Activated naive CD8-positive, alpha-beta T cell treated with anti-CD3 and anti-CD28 coated beads for 36 hours (primary cell): ENCODE data around the gene ST3GAL4. TPM values are rescaled to one million over a fixed set of nuclear protein-coding genes. Genes with fewer than 3 reads are reported as not detected.

Source experiments
- DNase-seq: peaks from one replicate; pipeline ENCODE4 v3.0.0; 2021
- H3K27ac Mint-ChIP-seq: one replicate; pipeline ENCODE4 v1.8.0; 2022; ENCODE audit warnings: mild to moderate bottlenecking, moderate library complexity, mixed read lengths
- H3K27me3 Mint-ChIP-seq: one replicate; pipeline ENCODE4 v1.8.0; 2022; ENCODE audit warnings: mild to moderate bottlenecking, mixed read lengths
- H3K36me3 Mint-ChIP-seq: one replicate; pipeline ENCODE4 v1.8.0; 2021; ENCODE audit warnings: mild to moderate bottlenecking, mixed read lengths
- H3K4me1 Mint-ChIP-seq: one replicate; pipeline ENCODE4 v1.8.0; 2021; ENCODE audit warnings: mixed read lengths
- H3K4me3 Mint-ChIP-seq: one replicate; pipeline ENCODE4 v1.8.0; 2022; ENCODE audit warnings: mild to moderate bottlenecking, moderate library complexity, mixed read lengths
- H3K9me3 Mint-ChIP-seq: one replicate; pipeline ENCODE4 v1.8.0; 2022; ENCODE audit warnings: mixed read lengths
- total RNA-seq, 2 experiments: library from RNA; stranded (reverse); gene quantifications; one replicate each; pipeline ENCODE4 v1.2.3, GENCODE V29; 2021

The ST3GAL4 gene
- total RNA-seq, 2 experiments from 2014 or later: 10.6 to 11.8 TPM

DNA sequence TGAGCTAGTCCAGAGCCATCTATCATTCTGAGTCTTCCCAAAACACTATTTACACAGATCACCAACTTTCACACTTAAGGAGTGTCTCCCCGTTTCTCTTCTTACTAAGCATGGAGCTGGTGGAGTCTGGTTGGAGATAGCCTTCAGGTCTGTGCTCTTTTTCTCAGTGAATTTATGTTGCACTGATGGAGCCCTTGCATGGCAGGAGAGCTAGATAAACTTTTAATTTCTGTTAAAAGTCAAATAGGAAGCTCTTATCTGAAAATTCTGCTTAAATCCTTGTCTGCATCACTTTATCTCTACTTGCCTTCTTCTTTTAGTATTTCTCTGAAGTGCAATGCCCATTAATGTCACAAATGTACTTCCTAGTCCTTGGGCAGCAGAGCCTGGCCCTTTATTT lies 63.4 kb downstream of the ST3GAL4 start:
- Mint-ChIP-seq H3K4me1 (peaks cover 12% of the 10 kb centered on the region), H3K36me3 (peaks cover 3% of the 10 kb centered on the region), H3K27me3 (peaks cover 21% of the 10 kb centered on the region), H3K9me3 (no peaks in the 10 kb centered on the region), H3K27ac (no peak overlapping the region), H3K4me3 (no peak overlapping the region)
- DNase-seq: no peak

DNA sequence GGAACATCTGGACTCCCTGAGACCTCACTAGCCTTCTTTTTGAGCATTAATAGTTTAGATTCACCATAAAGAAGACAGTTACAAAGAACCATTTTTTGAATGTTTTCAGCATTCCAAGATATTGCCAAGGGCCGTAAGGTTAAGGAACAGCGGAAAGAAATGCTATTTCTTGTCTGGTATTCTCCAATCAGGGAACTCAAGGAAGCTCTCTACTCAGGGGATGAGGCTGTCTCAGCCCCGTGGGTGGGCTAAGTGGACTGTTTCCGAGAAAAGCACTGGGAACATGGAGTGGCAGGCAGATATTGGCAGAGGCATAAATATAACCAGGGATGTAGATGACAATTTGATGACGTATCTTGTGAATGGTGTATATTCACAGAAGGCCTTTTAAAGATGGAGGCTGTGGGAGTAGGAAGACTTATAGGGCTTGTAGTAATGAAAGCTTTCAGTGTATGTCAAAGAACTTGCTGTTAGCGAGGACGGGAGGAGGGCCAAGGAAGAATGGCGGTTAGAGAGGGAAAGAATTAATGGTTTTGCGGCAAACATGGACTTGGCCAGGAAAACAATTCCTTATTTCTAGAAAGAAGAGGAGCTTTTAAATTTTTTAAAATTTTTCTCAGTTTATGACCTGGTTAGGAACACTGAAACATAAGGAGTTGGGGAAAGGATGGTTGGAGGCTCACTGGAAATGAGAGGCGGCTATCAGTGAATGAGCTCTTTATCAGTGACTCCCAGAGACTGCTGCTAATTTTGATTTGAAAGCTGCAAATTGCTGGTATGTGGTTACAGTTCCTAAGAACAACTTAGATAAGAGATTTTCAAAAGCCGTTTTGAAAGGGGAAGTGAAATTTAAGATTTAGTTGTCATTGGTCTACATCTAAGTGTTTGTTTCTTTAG lies 64.6 kb downstream of the ST3GAL4 start:
- DNase-seq: no peak
- no peak overlapping the region for H3K4me3 Mint-ChIP-seq
- H3K4me1 Mint-ChIP-seq: peaks cover 12% of the 10 kb centered on the region

DNA sequence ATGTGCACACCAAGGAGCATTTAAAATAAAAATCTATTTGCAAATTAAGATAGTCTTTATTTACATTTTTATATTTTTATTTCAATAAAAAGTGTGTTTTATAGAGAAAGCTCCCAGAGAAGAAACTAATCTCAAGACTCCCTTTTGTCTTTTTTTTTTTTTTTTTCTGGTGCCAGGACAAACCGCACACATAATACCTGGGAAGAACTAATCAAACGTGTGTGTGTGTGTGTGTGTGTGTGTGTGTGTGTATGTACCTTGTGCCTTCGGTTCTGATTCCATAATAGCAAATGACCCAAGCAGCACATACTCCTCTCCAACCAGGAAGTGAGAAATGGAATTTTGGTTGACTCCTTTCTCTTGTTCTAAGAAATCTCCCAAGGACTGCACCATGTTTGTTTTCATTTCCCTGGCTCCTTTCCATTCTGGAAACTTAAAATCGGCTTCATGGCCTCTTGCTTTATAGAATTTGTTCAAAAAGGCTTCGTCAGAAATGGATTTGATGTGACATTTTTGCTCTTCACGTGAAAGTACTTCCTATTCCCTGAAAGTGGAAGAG lies 65.3 kb downstream of the ST3GAL4 start:
- H3K27me3 Mint-ChIP-seq: peaks cover 21% of the 10 kb centered on the region

More for the DNA sequence above, 64.6 kb downstream of the ST3GAL4 start:
- Mint-ChIP-seq H3K27ac (no peak overlapping the region), H3K36me3 (peaks cover 3% of the 10 kb centered on the region), H3K27me3 (peaks cover 21% of the 10 kb centered on the region), H3K9me3 (no peaks in the 10 kb centered on the region)

DNA sequence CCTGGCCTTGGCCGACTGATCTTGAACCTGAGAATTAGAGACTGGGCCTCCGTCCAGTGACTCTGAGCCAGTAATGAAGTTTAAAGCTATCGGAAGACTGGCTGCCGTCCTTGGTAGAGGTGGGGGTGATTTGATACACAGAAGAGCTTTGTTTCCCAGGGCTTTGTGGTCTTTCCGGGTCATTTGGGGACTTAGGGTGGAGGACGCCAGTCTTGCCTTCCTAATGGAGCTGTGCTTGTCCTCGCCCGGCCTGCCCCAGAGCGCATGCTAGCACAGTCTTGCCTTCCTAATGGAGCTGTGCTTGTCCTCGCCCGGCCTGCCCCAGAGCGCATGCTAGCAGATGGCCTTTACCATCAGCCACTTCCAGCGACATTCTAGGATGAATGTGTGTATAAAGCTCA lies 65.8 kb downstream of the ST3GAL4 start:
- H3K4me1 Mint-ChIP-seq: peaks cover 5% of the 10 kb centered on the region
- H3K9me3 Mint-ChIP-seq: no peaks in the 10 kb centered on the region
- H3K36me3 Mint-ChIP-seq: no peaks in the 10 kb centered on the region
- H3K27me3 Mint-ChIP-seq: peaks cover 21% of the 10 kb centered on the region
- H3K27ac Mint-ChIP-seq: no peak overlapping the region
- no peak for DNase-seq
- no peak overlapping the region for H3K4me3 Mint-ChIP-seq

More for the DNA sequence above, 65.3 kb downstream of the ST3GAL4 start:
- peaks cover 10% of the 10 kb centered on the region for H3K4me1 Mint-ChIP-seq
- H3K9me3 Mint-ChIP-seq: no peaks in the 10 kb centered on the region
- H3K27ac Mint-ChIP-seq: no peak overlapping the region
- H3K36me3 Mint-ChIP-seq: peaks cover 3% of the 10 kb centered on the region
- DNase-seq: no peak
- H3K4me3 Mint-ChIP-seq: no peak overlapping the region

DNA sequence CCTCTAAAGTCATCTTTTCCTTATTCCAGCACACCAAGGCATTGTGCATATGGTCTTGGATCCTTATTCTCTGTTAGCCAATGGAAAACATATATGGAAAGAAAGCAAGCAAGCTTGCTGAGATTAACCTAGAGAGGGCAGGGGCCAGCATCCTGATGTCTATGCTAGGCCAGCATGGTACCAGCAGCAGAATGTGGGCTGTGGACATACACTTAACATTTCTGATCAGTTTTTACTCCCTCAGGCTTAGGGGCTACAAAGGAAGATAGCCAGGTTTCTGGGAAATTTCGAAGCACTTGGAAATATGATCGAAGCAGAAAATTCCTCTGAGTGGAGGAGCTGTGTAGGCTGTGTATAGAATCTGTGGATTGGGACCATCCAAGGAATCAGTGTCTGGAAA lies 67.0 kb downstream of the ST3GAL4 start:
- Mint-ChIP-seq H3K9me3 (no peaks in the 10 kb centered on the region), H3K27ac (no peak overlapping the region), H3K4me1 (peaks cover 3% of the 10 kb centered on the region), H3K4me3 (no peak overlapping the region), H3K36me3 (no peaks in the 10 kb centered on the region), H3K27me3 (peaks cover 21% of the 10 kb centered on the region)
- no peak for DNase-seq

DNA sequence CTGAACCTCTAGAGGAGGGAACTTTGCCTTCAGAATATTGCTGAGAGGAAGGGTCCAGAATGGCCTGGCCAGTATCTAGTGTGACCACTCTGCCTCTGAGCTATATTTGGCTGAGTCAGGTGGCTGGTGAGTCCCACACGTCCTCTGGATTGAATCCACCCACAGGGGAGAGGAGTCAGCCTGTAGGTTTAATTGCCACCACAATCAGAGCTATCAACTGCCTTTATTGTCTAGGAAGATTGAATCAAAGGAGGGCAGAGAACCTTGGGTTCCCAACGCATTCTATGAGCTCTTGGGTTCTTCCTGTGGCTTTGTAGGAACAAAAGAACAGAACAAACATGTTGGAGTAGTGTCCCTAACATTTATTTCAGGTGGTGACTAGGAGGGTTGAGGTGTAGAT lies 67.7 kb downstream of the ST3GAL4 start:
- Mint-ChIP-seq H3K27me3 (peaks cover 21% of the 10 kb centered on the region), H3K36me3 (no peaks in the 10 kb centered on the region), H3K4me1 (peaks cover 3% of the 10 kb centered on the region), H3K9me3 (no peaks in the 10 kb centered on the region), H3K27ac (no peak overlapping the region), H3K4me3 (no peak overlapping the region)
- DNase-seq: no peak

DNA sequence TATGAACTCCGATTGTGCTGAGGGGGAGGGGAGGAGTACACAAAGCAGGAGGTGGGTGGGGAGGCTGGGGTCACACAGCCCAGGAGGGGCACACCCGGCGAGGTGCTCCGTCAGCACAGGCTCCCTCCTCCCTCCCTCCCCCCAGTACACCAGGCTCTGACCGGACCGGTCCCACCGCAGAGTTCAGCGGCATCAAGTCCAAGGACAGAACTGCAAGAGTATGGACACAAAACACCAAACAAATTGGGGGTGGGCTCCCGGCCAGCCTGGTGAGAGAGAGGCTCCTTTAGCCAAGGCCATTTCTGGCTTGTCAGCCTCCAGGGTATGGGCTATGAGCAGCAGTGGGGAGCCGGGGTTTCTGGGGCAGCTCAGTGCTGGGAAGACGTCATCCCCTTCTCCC lies 68.3 kb downstream of the ST3GAL4 start:
- H3K9me3 Mint-ChIP-seq: no peaks in the 10 kb centered on the region
- H3K36me3 Mint-ChIP-seq: no peaks in the 10 kb centered on the region
- H3K27ac Mint-ChIP-seq: no peak overlapping the region
- no peak overlapping the region for H3K4me3 Mint-ChIP-seq
- DNase-seq: no peak
- H3K4me1 Mint-ChIP-seq: peaks cover 3% of the 10 kb centered on the region
- H3K27me3 Mint-ChIP-seq: peaks cover 16% of the 10 kb centered on the region

DNA sequence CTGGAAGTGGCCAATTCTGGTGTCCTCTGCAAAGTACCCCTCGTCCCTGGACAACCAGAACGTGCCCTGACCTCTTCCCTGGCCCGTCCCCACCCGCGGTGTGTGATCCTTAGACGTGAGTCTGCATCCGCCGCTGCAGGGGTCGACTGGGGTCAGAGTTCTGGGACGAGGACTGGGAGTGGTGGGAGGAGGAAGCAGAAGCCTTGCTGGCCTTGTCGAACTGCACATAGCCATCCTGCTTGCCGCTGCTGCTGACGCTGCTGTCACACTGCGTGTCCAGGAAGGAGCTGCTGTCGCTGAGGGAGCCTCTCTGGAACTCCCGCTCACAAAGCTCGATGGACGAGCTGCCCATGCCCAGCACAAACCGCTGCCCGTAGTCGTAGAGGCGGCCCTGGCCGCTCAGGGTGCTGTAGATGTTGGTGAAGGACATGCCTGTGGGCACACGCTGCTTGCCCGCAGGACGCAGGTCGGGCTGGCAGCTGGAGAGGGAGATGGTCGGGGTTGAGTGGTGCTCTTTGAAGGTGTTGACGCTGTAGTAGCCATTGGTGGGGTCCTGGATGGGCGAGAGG lies 69.1 kb downstream of the ST3GAL4 start:
- Mint-ChIP-seq H3K27ac (no peak overlapping the region), H3K36me3 (no peaks in the 10 kb centered on the region), H3K9me3 (no peaks in the 10 kb centered on the region), H3K4me1 (peaks cover 3% of the 10 kb centered on the region), H3K27me3 (peaks cover 12% of the 10 kb centered on the region), H3K4me3 (no peak overlapping the region)
- DNase-seq: no peak

DNA sequence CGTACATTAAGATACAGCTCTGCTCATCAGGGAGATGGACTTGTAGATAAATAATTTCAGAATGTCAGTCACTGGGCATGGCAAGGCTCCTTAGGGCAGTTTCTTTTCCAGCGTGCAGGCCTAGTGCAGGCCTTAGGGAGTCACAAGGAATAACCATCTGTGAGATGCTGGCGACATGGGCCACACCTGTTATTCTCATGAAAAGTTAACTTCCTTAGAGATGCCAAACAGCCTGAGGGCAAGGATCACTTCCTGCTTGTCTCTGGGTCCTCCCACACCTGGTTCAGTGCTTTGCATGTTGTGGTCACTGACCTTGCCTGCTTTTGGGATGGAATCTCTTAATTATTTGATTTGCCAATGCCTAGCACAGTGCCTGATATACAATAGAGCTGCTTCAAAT lies 70.6 kb downstream of the ST3GAL4 start:
- Mint-ChIP-seq H3K4me1 (no peaks in the 10 kb centered on the region), H3K27me3 (peaks cover 5% of the 10 kb centered on the region), H3K9me3 (no peaks in the 10 kb centered on the region), H3K27ac (no peak overlapping the region), H3K4me3 (no peak overlapping the region), H3K36me3 (no peaks in the 10 kb centered on the region)
- DNase-seq: no peak

DNA sequence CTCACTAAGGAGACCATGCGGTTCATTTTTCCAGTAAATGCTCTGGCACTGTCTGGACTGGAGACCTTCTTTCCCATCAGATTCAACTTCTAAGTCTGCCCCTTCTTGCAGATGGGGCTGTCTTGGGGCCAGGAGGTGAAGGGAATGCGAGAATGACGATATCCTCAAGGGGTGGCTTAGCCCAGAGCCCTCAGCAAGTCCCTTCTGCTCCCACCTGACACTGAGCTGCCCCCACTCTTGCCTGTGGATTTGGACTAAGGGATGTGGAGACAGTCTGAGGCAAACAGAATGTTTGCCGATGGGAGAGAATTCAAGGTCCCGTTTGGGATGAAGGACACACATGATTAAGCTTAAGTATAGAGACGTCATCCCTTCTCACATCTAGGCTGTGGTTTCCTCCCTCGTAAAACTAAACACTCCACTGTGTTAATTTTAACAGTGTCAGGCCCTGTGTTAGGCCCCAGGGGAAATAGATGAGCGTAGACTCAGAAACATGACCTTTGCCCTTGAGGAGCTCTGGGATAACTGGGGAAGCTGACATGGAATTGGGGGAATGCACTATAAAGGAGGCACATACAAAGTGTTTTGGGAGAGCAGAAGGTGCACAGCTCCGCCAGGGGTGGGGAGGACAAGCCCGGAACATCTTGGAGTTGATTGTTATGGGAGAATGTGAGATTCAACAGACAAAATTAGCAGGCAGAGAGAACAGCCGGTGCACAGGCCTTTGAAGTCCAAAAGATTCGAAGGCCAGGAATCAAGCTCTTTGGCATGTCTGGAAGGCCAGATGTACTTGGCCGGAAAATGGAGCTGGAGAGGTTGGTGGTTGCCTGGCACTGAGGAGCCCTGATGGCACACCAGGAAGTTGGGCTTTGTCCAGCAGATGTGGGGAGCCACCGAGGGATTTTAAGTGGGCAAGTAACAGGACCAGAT lies 71.6 kb downstream of the ST3GAL4 start:
- Mint-ChIP-seq H3K36me3 (no peaks in the 10 kb centered on the region), H3K27me3 (no peaks in the 10 kb centered on the region), H3K9me3 (no peaks in the 10 kb centered on the region), H3K4me1 (no peaks in the 10 kb centered on the region), H3K4me3 (no peak overlapping the region), H3K27ac (no peak overlapping the region)
- DNase-seq: no peak

DNA sequence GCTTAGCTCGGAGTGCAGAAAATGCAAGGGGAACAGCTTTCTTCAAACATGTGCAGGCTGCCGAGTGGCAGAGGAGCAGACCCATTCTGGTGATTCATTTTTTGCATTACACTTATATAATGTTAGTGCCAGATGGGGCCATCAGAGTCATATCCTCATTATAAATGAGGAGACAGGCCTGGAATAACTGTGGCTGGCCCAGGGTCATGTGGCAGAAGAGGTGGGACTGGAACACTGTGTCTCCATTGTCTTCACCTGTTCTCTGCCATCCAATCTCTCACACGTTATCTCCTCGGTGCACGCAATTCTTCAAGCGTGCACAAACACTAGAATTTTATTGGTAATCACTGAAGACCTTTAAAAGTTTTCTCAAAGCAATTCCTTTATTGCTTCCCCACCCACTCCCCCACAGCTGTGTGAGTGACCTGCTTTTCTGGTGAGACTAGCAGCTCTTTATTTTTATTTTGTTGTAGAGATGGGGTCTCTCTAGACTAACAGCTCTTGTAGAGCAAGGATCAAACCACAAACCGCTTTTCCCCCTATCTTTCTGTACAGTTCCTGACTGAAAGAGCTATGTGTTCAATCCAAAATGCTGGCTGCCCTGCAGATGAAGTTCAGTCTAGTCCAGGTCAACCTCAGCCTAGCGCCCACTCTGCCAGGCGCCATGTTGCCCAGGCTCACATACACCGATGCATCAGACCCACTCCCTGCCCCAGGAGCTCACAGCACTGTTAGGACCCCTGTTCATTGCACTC lies 75.3 kb downstream of the ST3GAL4 start:
- H3K4me1 Mint-ChIP-seq: no peaks in the 10 kb centered on the region
- DNase-seq: no peak
- no peak overlapping the region for H3K4me3 Mint-ChIP-seq
- H3K9me3 Mint-ChIP-seq: no peaks in the 10 kb centered on the region
- H3K27me3 Mint-ChIP-seq: no peaks in the 10 kb centered on the region
- H3K27ac Mint-ChIP-seq: no peak overlapping the region
- no peaks in the 10 kb centered on the region for H3K36me3 Mint-ChIP-seq

DNA sequence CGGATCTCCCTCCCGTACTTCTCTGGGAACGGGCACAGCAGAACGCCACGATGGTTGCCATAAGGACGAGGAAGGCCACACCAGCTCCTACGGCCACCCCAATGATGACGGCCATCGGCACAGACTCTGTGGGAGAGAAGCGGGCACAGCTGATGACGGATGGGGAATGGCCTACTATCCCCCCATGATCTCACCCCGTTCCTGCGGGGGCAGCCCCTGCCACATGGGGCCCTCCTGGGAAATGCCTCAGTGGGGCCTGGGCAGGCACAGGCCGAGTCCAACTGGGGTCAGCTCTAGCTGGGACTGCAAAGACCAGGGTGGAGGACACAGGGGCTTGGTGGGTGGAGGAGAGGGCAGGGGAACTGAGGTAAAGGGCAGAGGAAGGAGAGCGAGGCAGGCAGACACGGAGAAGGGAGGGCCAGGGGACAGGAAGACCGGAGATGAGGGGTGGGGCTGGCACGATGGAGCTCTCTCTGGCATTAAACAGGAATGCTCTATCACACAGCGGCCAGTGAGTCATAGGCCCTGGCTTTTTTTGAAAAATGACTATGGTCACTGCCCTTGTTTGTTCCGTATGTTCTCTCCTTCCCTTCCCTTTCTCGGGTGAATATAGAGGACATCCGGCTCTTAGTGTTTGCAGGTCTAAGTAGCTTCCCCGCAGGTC lies 76.0 kb downstream of the ST3GAL4 start:
- H3K4me3 Mint-ChIP-seq: no peak overlapping the region
- no peaks in the 10 kb centered on the region for H3K4me1 Mint-ChIP-seq
- no peak overlapping the region for H3K27ac Mint-ChIP-seq
- DNase-seq: no peak
- H3K27me3 Mint-ChIP-seq: no peaks in the 10 kb centered on the region
- no peaks in the 10 kb centered on the region for H3K9me3 Mint-ChIP-seq
- no peaks in the 10 kb centered on the region for H3K36me3 Mint-ChIP-seq

DNA sequence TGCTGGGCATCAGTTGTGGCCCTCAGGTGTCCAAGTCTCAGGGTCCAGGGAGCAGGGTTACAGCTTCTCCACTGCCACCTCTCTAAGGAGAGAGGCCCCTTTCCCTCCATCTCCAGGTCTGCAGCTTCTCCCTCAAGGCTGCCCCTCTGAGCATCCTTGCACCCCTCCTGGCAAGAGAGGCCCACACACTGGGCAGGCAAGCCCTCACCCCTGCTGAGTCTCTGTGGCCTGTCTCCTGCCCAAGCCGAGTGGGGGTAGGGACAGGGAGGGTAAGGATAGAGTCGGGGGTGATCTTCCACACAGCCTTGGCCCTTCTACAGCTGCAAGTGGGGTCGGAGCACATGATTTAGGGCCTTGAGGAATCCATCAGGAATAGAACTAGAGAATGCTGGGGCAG lies 76.6 kb downstream of the ST3GAL4 start:
- no peak for DNase-seq
- H3K4me1 Mint-ChIP-seq: no peaks in the 10 kb centered on the region
- H3K36me3 Mint-ChIP-seq: no peaks in the 10 kb centered on the region
- no peaks in the 10 kb centered on the region for H3K9me3 Mint-ChIP-seq
- H3K27me3 Mint-ChIP-seq: no peaks in the 10 kb centered on the region
- no peak overlapping the region for H3K27ac Mint-ChIP-seq
- H3K4me3 Mint-ChIP-seq: no peak overlapping the region

DNA sequence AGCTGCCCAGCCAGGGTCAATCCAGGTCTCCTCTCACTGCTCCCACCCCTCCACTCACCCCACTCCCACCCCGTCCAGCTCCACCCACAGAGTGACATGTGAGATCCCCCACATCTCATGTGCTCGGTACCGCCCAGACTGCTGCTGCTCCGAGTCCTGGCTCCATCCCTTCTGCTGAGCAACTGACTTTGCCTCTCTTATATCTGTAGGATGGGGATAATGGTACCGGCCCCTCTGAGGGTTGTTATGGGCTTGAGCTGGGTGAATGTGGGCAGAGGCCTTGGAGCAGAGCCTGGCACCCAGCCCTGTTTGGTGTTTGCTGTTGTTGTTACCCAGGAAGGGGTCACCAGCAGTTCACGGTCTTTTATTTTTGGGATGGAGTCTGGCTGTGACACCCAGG lies 77.0 kb downstream of the ST3GAL4 start:
- Mint-ChIP-seq H3K9me3 (no peaks in the 10 kb centered on the region), H3K36me3 (no peaks in the 10 kb centered on the region)

More for the DNA sequence above, 77.0 kb downstream of the ST3GAL4 start:
- H3K4me3 Mint-ChIP-seq: no peak overlapping the region
- no peak overlapping the region for H3K27ac Mint-ChIP-seq
- no peaks in the 10 kb centered on the region for H3K4me1 Mint-ChIP-seq
- H3K27me3 Mint-ChIP-seq: no peaks in the 10 kb centered on the region
- no peak for DNase-seq
